Subcutaneous adipose tissue (tissue), 4 donors: ENCODE results near the gene HTD2. TPM values are rescaled to one million over a fixed set of nuclear protein-coding genes. Genes with fewer than 3 reads are reported as not detected.

Source experiments
- small RNA-seq: library from RNA; depleted of rRNA; stranded (forward); fragments of <200 nt; gene quantifications from one replicate; pipeline ENCODE3, GENCODE V24; 2016
- total RNA-seq, 4 donors: library from RNA; depleted of rRNA; stranded (reverse); fragments of >200 nt; gene quantifications; one replicate each; pipeline ENCODE4 v1.1.0, GENCODE V29; 2016

The HTD2 gene
- total RNA-seq, 4 donors from 2014 or later: 6.4 to 18.6 (median 13.9) TPM

Small RNAs within 50 kb of the gene (small RNA-seq; reads per million reads assigned to genes)
- gene AC098479.1: not detected

Other genes starting within 250 kb of the HTD2 start
- gene DNASE1L3, start 95.5 kb upstream of the HTD2 start, total RNA-seq: 10 to 100 TPM in 1 of 4 donors, 1 to 10 TPM in 3; 1.2 to 11.5 (median 2.4) TPM
- 10 to 100 TPM; 19.4 to 29.2 (median 28.6) TPM for gene ABHD6, start 68.7 kb upstream of the HTD2 start, total RNA-seq
- 1 to 10 TPM; 5.9 to 8.6 (median 6.7) TPM for gene RPP14, start 275 bp upstream of the HTD2 start, total RNA-seq
- gene PXK, start 26.4 kb downstream of the HTD2 start, total RNA-seq: 10 to 100 TPM; 27.1 to 53.6 (median 30.7) TPM
- gene PDHB, start 127.3 kb downstream of the HTD2 start, total RNA-seq: 10 to 100 TPM; 67.5 to 94.6 (median 74.7) TPM
- 10 to 100 TPM; 13.9 to 17.8 (median 15.7) TPM for gene KCTD6, start 185.6 kb downstream of the HTD2 start, total RNA-seq
- 10 to 100 TPM; 17.0 to 27.9 (median 24.1) TPM for gene ACOX2, start 230.7 kb downstream of the HTD2 start, total RNA-seq